HepG2 (cell line): Measurements from ENCODE around the gene OAS3. TPM values are rescaled to one million over a fixed set of nuclear protein-coding genes. Genes with fewer than 3 reads are reported as not detected.

Source experiments
- EEA1 ChIP-seq: sonication (generic); formaldehyde crosslinking; IDR thresholded peaks from 2 replicates; pipeline ENCODE4 v1.5.1; 2020; ENCODE audit warnings: mild to moderate bottlenecking, missing genetic modification reagents, borderline replicate concordance
- HNRNPLL ChIP-seq: fragments of 200-400 bp; formaldehyde crosslinking; IDR thresholded peaks from 2 replicates; pipeline ENCODE4 v1.6.1; 2017; ENCODE audit warnings: mild to moderate bottlenecking, low read depth, low read length; ENCODE audit not compliant: poor library complexity, severe bottlenecking
- KAT7 ChIP-seq: IDR thresholded peaks from 2 replicates; pipeline ENCODE4 v1.6.1; 2018; ENCODE audit warnings: borderline replicate concordance, missing compliant biosample characterization
- MXI1 ChIP-seq: IDR thresholded peaks from 3 replicates; pipeline ENCODE4 v1.6.1; 2012; ENCODE audit warnings: low read depth, low read length, inconsistent platforms, borderline replicate concordance
- NFYB ChIP-seq: sonication (generic); formaldehyde crosslinking; IDR thresholded peaks from 2 replicates; pipeline ENCODE4 v1.4.0; 2020; ENCODE audit warnings: missing genetic modification reagents
- NPAS2 ChIP-seq: sonication (generic); formaldehyde crosslinking; IDR thresholded peaks from 2 replicates; pipeline ENCODE4 v1.8.0; 2022; ENCODE audit warnings: mild to moderate bottlenecking, missing genetic modification reagents, borderline replicate concordance
- ZFY ChIP-seq: sonication (generic); formaldehyde crosslinking; IDR thresholded peaks from 2 replicates; pipeline ENCODE4 v1.4.0; 2020; ENCODE audit warnings: missing genetic modification reagents
- ZKSCAN8 ChIP-seq: IDR thresholded peaks from 2 replicates; pipeline ENCODE4 v1.6.1; 2016; ENCODE audit warnings: borderline replicate concordance, missing genetic modification reagents, missing compliant biosample characterization
- ZNF10 ChIP-seq: sonication (generic); formaldehyde crosslinking; IDR thresholded peaks from 2 replicates; pipeline ENCODE4 v1.4.0; 2020; ENCODE audit warnings: mild to moderate bottlenecking, low read depth, missing genetic modification reagents, borderline replicate concordance
- ZNF264 ChIP-seq: sonication (generic); formaldehyde crosslinking; IDR thresholded peaks from 2 replicates; pipeline ENCODE4 v1.4.0; 2020; ENCODE audit warnings: missing genetic modification reagents
- ZNF547 ChIP-seq: sonication (generic); formaldehyde crosslinking; IDR thresholded peaks from 2 replicates; pipeline ENCODE4 v1.5.1; 2020; ENCODE audit warnings: mild to moderate bottlenecking, missing genetic modification reagents
- ZNF577 ChIP-seq: sonication (generic); formaldehyde crosslinking; IDR thresholded peaks from 2 replicates; pipeline ENCODE4 v1.4.0; 2020; ENCODE audit warnings: mild to moderate bottlenecking, low read depth, missing genetic modification reagents, borderline replicate concordance
- ZNF724P ChIP-seq: sonication (generic); formaldehyde crosslinking; IDR thresholded peaks from 2 replicates; pipeline ENCODE4 v1.8.0; 2022; ENCODE audit warnings: missing genetic modification reagents, borderline replicate concordance
- polyA plus RNA-seq, 8 experiments: library from polyadenylated mRNA; depleted of rRNA in 3 of 8; stranded (reverse) in 7 of 8; unstranded in 1 of 8; fragments of >200 nt; fragmentation: Illumina TruSeq in 4 of 8; extraction: Trizol in 4 of 8; gene quantifications; 2 replicates each; pipeline versions ENCODE4 v1.2.1 to v1.2.3, GENCODE V29; 2011 to 2016; ENCODE audit warnings: low read depth in 4 of 8, missing spikeins in 1 of 8, mixed read lengths in 1 of 8; ENCODE audit not compliant: insufficient read depth in 1 of 8
- total RNA-seq, 5 experiments: library from RNA; depleted of rRNA; stranded (reverse); fragments of >200 nt; fragmentation: Illumina TruSeq; extraction: Trizol; gene quantifications; 2 replicates each; pipeline ENCODE4 v1.2.3, GENCODE V29; 2016; ENCODE audit warnings: low read depth in 1 of 5
- TF ChIP-seq, protein P1 (sequence below): IDR thresholded peaks from 2 replicates; pipeline ENCODE4 v1.6.1; 2012; ENCODE audit warnings: low read length, improper control_type of control experiment
- TF ChIP-seq, protein P2 (sequence below): sonication (generic); formaldehyde crosslinking; IDR thresholded peaks from 2 replicates; pipeline ENCODE4 v1.4.0; 2020; ENCODE audit warnings: missing genetic modification reagents, borderline replicate concordance
- TF ChIP-seq, protein P3 (sequence below): sonication (generic); formaldehyde crosslinking; IDR thresholded peaks from 2 replicates; pipeline ENCODE4 v1.4.0; 2020; ENCODE audit warnings: missing genetic modification reagents
- TF ChIP-seq, protein P4 (sequence below): sonication (generic); formaldehyde crosslinking; IDR thresholded peaks from 2 replicates; pipeline ENCODE4 v1.4.0; 2020; ENCODE audit warnings: low read depth, missing genetic modification reagents

OAS3 gene
- total and polyA plus RNA-seq, 2 of the 13 experiments (the other 11 are each of a cell fraction or from before 2014, with no cell fraction given), result 4.8 to 10.5 TPM

DNA sequence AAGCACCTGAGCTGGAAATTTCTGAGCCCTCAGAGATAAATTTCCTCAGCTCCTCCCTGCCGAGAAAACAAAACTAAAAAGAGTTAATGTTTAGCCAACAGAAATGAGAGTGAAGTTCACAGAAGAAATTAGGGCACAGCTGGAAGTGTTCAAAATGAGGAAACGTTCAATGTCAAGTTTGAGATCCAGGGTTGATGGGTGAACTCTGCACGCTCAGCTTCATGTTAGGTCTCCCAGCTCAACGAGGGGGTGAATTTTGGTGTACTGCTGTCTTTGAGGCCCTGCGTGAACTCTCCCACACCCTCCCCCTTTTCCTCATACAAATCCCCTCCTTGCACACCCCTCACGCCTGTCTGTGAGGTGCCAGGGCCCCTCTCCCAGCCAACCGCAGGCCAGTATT lies 13.3 kb upstream of the OAS3 start (continued):
- TF ChIP-seq, protein P1, sequence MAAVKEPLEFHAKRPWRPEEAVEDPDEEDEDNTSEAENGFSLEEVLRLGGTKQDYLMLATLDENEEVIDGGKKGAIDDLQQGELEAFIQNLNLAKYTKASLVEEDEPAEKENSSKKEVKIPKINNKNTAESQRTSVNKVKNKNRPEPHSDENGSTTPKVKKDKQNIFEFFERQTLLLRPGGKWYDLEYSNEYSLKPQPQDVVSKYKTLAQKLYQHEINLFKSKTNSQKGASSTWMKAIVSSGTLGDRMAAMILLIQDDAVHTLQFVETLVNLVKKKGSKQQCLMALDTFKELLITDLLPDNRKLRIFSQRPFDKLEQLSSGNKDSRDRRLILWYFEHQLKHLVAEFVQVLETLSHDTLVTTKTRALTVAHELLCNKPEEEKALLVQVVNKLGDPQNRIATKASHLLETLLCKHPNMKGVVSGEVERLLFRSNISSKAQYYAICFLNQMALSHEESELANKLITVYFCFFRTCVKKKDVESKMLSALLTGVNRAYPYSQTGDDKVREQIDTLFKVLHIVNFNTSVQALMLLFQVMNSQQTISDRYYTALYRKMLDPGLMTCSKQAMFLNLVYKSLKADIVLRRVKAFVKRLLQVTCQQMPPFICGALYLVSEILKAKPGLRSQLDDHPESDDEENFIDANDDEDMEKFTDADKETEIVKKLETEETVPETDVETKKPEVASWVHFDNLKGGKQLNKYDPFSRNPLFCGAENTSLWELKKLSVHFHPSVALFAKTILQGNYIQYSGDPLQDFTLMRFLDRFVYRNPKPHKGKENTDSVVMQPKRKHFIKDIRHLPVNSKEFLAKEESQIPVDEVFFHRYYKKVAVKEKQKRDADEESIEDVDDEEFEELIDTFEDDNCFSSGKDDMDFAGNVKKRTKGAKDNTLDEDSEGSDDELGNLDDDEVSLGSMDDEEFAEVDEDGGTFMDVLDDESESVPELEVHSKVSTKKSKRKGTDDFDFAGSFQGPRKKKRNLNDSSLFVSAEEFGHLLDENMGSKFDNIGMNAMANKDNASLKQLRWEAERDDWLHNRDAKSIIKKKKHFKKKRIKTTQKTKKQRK, result no peak
- TF ChIP-seq, protein P2, sequence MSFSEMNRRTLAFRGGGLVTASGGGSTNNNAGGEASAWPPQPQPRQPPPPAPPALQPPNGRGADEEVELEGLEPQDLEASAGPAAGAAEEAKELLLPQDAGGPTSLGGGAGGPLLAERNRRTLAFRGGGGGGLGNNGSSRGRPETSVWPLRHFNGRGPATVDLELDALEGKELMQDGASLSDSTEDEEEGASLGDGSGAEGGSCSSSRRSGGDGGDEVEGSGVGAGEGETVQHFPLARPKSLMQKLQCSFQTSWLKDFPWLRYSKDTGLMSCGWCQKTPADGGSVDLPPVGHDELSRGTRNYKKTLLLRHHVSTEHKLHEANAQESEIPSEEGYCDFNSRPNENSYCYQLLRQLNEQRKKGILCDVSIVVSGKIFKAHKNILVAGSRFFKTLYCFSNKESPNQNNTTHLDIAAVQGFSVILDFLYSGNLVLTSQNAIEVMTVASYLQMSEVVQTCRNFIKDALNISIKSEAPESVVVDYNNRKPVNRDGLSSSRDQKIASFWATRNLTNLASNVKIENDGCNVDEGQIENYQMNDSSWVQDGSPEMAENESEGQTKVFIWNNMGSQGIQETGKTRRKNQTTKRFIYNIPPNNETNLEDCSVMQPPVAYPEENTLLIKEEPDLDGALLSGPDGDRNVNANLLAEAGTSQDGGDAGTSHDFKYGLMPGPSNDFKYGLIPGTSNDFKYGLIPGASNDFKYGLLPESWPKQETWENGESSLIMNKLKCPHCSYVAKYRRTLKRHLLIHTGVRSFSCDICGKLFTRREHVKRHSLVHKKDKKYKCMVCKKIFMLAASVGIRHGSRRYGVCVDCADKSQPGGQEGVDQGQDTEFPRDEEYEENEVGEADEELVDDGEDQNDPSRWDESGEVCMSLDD, result no peak
- TF ChIP-seq ZNF264 (CRISPR knock-in tag), result no peak
- TF ChIP-seq ZKSCAN8, result no peak
- TF ChIP-seq MXI1, result no peak
- TF ChIP-seq NFYB, result no peak
- no peak for TF ChIP-seq HNRNPLL
- TF ChIP-seq, protein P3, sequence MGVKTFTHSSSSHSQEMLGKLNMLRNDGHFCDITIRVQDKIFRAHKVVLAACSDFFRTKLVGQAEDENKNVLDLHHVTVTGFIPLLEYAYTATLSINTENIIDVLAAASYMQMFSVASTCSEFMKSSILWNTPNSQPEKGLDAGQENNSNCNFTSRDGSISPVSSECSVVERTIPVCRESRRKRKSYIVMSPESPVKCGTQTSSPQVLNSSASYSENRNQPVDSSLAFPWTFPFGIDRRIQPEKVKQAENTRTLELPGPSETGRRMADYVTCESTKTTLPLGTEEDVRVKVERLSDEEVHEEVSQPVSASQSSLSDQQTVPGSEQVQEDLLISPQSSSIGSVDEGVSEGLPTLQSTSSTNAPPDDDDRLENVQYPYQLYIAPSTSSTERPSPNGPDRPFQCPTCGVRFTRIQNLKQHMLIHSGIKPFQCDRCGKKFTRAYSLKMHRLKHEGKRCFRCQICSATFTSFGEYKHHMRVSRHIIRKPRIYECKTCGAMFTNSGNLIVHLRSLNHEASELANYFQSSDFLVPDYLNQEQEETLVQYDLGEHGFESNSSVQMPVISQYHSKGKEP (CRISPR knock-in tag), result no peak
- TF ChIP-seq, protein P4, sequence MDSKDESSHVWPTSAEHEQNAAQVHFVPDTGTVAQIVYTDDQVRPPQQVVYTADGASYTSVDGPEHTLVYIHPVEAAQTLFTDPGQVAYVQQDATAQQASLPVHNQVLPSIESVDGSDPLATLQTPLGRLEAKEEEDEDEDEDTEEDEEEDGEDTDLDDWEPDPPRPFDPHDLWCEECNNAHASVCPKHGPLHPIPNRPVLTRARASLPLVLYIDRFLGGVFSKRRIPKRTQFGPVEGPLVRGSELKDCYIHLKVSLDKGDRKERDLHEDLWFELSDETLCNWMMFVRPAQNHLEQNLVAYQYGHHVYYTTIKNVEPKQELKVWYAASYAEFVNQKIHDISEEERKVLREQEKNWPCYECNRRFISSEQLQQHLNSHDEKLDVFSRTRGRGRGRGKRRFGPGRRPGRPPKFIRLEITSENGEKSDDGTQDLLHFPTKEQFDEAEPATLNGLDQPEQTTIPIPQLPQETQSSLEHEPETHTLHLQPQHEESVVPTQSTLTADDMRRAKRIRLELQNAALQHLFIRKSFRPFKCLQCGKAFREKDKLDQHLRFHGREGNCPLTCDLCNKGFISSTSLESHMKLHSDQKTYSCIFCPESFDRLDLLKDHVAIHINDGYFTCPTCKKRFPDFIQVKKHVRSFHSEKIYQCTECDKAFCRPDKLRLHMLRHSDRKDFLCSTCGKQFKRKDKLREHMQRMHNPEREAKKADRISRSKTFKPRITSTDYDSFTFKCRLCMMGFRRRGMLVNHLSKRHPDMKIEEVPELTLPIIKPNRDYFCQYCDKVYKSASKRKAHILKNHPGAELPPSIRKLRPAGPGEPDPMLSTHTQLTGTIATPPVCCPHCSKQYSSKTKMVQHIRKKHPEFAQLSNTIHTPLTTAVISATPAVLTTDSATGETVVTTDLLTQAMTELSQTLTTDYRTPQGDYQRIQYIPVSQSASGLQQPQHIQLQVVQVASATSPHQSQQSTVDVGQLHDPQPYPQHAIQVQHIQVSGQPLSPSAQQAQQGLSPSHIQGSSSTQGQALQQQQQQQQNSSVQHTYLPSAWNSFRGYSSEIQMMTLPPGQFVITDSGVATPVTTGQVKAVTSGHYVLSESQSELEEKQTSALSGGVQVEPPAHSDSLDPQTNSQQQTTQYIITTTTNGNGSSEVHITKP, result no peak
- no peak for TF ChIP-seq EEA1 (CRISPR knock-in tag)
- no peak for TF ChIP-seq ZFY (CRISPR knock-in tag)
- no peak for TF ChIP-seq NPAS2
- no peak for TF ChIP-seq ZNF10 (CRISPR knock-in tag)
- no peak for TF ChIP-seq ZNF547 (CRISPR knock-in tag)
- no peak for TF ChIP-seq ZNF577 (CRISPR knock-in tag)
- no peak for TF ChIP-seq ZNF724P
- TF ChIP-seq KAT7 (CRISPR knock-in tag), result no peak
